ENCODE data around the gene LAG3. TPM values are rescaled to one million over a fixed set of nuclear protein-coding genes. Genes with fewer than 3 reads are reported as not detected.

The LAG3 gene
- total RNA-seq, 1 experiment from 2014 or later, result 1.9 TPM

DNA sequence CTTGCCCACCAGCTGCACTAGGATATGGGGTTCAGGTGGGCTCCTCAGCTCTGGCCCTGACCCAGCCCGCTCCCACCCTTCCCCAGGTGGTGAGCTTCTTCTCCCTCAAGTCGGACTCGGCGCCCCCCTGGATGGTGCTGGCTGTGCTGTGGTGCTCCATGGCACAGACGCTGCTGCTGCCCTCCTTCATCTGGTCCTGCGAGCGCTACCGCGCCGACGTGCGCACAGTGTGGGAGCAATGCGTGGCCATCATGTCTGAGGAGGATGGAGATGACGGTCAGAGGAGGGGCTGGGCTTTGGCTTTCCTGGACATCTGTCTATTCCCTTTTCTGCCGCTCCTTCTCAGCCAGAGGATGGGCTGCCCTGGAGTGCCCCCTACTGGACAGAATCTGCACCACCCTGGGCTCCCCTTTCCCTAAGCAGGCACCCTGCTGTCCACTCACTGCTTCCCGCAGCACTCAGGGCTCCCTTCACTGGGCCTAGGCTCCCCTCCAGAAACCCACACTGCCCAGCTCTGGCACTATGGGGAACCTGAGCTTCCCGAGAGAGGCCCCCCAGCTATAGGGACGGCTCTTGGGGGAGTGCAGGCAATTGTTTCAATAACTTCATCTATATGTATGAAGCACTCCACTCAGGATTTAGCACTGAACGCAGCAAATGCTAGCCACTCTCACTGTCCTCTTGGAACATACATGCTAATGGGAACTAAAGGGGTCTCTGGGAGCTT, 53.2 kb downstream of the LAG3 start:
- Mint-ChIP-seq H3K27me3 (ENCODE audit: insufficient read depth, unreplicated experiment) (peaks cover 26% of the 10 kb centered on the region), H3K9me3 (ENCODE audit: unreplicated experiment) (no peaks in the 10 kb centered on the region), H3K4me1 (ENCODE audit: low read depth, unreplicated experiment) (peaks cover 14% of the 10 kb centered on the region), H3K4me3 (ENCODE audit: unreplicated experiment) (no peak overlapping the region), H3K36me3 (ENCODE audit: insufficient read depth, unreplicated experiment) (peaks cover 8% of the 10 kb centered on the region), H3K27ac (ENCODE audit: unreplicated experiment) (no peak overlapping the region)
- DNase-seq, result peak; percentile 87 to 93
- TF ChIP-seq, protein P1, sequence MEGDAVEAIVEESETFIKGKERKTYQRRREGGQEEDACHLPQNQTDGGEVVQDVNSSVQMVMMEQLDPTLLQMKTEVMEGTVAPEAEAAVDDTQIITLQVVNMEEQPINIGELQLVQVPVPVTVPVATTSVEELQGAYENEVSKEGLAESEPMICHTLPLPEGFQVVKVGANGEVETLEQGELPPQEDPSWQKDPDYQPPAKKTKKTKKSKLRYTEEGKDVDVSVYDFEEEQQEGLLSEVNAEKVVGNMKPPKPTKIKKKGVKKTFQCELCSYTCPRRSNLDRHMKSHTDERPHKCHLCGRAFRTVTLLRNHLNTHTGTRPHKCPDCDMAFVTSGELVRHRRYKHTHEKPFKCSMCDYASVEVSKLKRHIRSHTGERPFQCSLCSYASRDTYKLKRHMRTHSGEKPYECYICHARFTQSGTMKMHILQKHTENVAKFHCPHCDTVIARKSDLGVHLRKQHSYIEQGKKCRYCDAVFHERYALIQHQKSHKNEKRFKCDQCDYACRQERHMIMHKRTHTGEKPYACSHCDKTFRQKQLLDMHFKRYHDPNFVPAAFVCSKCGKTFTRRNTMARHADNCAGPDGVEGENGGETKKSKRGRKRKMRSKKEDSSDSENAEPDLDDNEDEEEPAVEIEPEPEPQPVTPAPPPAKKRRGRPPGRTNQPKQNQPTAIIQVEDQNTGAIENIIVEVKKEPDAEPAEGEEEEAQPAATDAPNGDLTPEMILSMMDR (IDR thresholded peaks at IDR 0.05; ENCODE audit: insufficient read depth in 1 of 2, low read depth in 1 of 2, low read length in 1 of 2, severe bottlenecking in 1 of 2, unreplicated experiment in 1 of 2), result peak; percentile 97 to 98
- no peaks in the 10 kb centered on the region for H3K9me3 ChIP-seq
- ChIA-PET CTCF (interaction anchor here (0.5 to 2.2 kb wide), 4 partner anchors 23 to 72 kb away, joined by 3 to 16 read pairs (median 6); partner anchors contain the start of gene MLF2), POLR2A (interaction anchor here (1.4 kb wide), 1 partner anchor 73 kb away, joined by 5 read pairs; the partner anchor contains the start of gene MLF2)
- no TSS peak for BruUV-seq (replicated peaks)
- intact Hi-C loops (cut with micrococcal nuclease; ENCODE audit: unreplicated experiment), result loop anchor here (1.0 to 5.0 kb wide), 5 partner anchors 46 to 253 kb away; partner anchors contain the start of gene MLF2
- no peak overlapping the region for H3K4me3 ChIP-seq (ENCODE audit: low read depth, low read length)
- peaks cover 23% of the 10 kb centered on the region for H3K4me1 ChIP-seq
- H3K27me3 ChIP-seq (replicated peaks; ENCODE audit: control insufficient read depth, insufficient read depth, low read length), result no peaks in the 10 kb centered on the region; the same call in 1 of the 2 replicates
- H3K36me3 ChIP-seq (ENCODE audit: control insufficient read depth, insufficient read depth, low read length), result no peaks in the 10 kb centered on the region

DNA sequence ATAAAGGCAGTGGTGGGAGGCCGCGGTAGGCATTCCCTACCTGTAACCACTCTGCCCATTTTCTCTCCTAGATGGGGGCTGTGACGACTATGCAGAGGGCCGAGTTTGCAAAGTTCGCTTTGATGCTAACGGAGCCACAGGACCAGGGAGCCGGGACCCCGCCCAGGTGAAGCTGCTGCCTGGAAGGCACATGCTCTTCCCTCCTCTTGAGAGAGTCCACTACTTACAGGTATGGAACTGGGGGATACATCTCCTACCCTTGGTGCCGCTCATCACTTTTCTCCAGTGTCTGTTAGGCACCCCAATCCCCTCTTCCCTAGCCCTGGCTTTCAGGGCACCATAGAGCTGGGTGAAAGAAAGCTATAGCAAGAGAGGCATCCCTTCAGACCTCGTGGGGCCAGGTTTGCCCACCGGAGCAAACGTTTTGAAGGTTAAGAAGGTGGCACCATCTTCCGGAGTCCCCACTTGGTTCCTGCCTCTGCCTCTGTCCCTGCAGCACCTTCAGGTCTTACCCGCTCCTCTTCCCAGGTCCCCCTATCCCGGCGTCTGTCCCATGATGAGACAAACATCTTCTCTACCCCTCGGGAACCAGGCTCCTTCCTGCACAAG, 53.9 kb downstream of the LAG3 start:
- no peak for DNase-seq
- Mint-ChIP-seq H3K9me3 (ENCODE audit: unreplicated experiment) (no peaks in the 10 kb centered on the region), H3K27ac (ENCODE audit: unreplicated experiment) (no peak overlapping the region), H3K4me3 (ENCODE audit: unreplicated experiment) (no peak overlapping the region), H3K27me3 (ENCODE audit: insufficient read depth, unreplicated experiment) (peaks cover 26% of the 10 kb centered on the region), H3K4me1 (ENCODE audit: low read depth, unreplicated experiment) (peaks cover 14% of the 10 kb centered on the region), H3K36me3 (ENCODE audit: insufficient read depth, unreplicated experiment) (peaks cover 11% of the 10 kb centered on the region)
- no peaks in the 10 kb centered on the region for H3K9me3 ChIP-seq
- ChIA-PET CTCF (interaction anchor here (1.2 to 2.2 kb wide), 3 partner anchors 9 to 59 kb away, joined by 3 to 7 read pairs (median 4); no protein-coding TSS in a partner anchor), POLR2A (no interaction called here)
- H3K4me1 ChIP-seq, result peaks cover 23% of the 10 kb centered on the region
- intact Hi-C loops (cut with micrococcal nuclease; ENCODE audit: unreplicated experiment), result loop anchor here (5.0 kb wide), 2 partner anchors 209 to 254 kb away; no protein-coding TSS in a partner anchor
- H3K36me3 ChIP-seq (ENCODE audit: control insufficient read depth, insufficient read depth, low read length), result no peaks in the 10 kb centered on the region
- TF ChIP-seq, protein P1 (IDR thresholded peaks at IDR 0.05; ENCODE audit: insufficient read depth in 1 of 2, low read depth in 1 of 2, low read length in 1 of 2, severe bottlenecking in 1 of 2, unreplicated experiment in 1 of 2), result no peak
- no peaks in the 10 kb centered on the region; the same call in 1 of the 2 replicates for H3K27me3 ChIP-seq (replicated peaks; ENCODE audit: control insufficient read depth, insufficient read depth, low read length)
- no peak overlapping the region for H3K4me3 ChIP-seq (ENCODE audit: low read depth, low read length)
- BruUV-seq (replicated peaks), result no TSS peak

DNA sequence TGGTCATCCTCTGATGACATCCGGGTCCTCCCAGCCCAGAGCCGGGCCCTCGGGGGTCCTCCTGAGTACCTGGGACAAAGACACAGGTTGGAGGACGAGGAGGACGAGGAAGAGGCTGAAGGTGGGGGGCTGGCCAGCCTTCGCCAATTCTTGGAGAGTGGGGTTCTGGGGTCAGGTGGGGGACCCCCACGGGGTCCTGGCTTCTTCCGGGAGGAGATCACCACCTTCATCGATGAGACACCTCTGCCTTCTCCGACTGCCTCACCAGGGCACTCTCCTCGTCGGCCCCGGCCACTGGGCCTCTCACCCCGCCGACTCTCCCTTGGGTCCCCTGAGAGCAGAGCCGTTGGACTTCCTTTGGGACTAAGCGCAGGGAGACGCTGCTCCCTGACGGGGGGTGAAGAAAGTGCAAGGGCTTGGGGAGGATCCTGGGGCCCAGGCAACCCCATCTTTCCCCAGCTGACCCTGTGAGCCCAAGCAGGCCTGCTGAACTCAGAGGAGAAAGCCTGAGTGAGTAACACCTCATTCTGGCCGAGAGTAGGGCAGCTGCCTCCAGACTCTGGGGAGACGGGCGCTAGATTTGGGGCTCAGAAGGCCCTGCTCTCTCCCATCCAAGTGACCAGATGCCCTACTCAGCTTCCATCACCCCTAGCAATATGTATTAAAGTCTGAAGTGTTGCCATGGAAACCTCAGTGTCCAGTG, 54.6 kb downstream of the LAG3 start:
- Histone ChIP-seq H3K4me3 (ENCODE audit: low read depth, low read length) (no peak overlapping the region), H3K9me3 (no peaks in the 10 kb centered on the region), H3K36me3 (ENCODE audit: control insufficient read depth, insufficient read depth, low read length) (no peaks in the 10 kb centered on the region; the same call in 1 of the 2 replicates), H3K4me1 (peaks cover 23% of the 10 kb centered on the region), H3K27me3 (replicated peaks; ENCODE audit: control insufficient read depth, insufficient read depth, low read length) (no peaks in the 10 kb centered on the region; the same call in 1 of the 2 replicates)
- H3K36me3 Mint-ChIP-seq (ENCODE audit: insufficient read depth, unreplicated experiment), result peaks cover 11% of the 10 kb centered on the region
- CTCF ChIA-PET, result interaction anchor here (0.6 to 2.2 kb wide), 4 partner anchors 8 to 67 kb away, joined by 3 to 7 read pairs (median 4); no protein-coding TSS in a partner anchor
- intact Hi-C loops (cut with micrococcal nuclease; ENCODE audit: unreplicated experiment), result loop anchor here (5.0 kb wide), 2 partner anchors 210 to 255 kb away; no protein-coding TSS in a partner anchor
- no peak overlapping the region for H3K27ac Mint-ChIP-seq (ENCODE audit: unreplicated experiment)
- H3K9me3 Mint-ChIP-seq (ENCODE audit: unreplicated experiment), result no peaks in the 10 kb centered on the region
- peak overlapping the region; percentile 94 for H3K4me3 Mint-ChIP-seq (ENCODE audit: unreplicated experiment)
- POLR2A ChIA-PET, result interaction anchor here (0.9 to 1.0 kb wide), 2 partner anchors 63 to 73 kb away, joined by 3 read pairs; no protein-coding TSS in a partner anchor
- TF ChIP-seq, protein P1 (IDR thresholded peaks at IDR 0.05; ENCODE audit: insufficient read depth in 1 of 2, low read depth in 1 of 2, low read length in 1 of 2, severe bottlenecking in 1 of 2, unreplicated experiment in 1 of 2), result no peak
- peaks cover 14% of the 10 kb centered on the region for H3K4me1 Mint-ChIP-seq (ENCODE audit: low read depth, unreplicated experiment)
- no TSS peak for BruUV-seq (replicated peaks)
- DNase-seq, result peak in 1 of 2 experiments; percentile 42
- peaks cover 25% of the 10 kb centered on the region for H3K27me3 Mint-ChIP-seq (ENCODE audit: insufficient read depth, unreplicated experiment)
